DMS153 (cell line): ENCODE results near the gene OBSCN.
"Not testable (repeated sequence)": the region's sequence is repeated elsewhere in the genome, so short reads cannot be mapped to it uniquely, and the experiment has no call there.

Experiments used
- DNase-seq: peaks from one replicate; lab custom pipeline; 2025; lab: John Stamatoyannopoulos, UW

Gene OBSCN

DNA sequence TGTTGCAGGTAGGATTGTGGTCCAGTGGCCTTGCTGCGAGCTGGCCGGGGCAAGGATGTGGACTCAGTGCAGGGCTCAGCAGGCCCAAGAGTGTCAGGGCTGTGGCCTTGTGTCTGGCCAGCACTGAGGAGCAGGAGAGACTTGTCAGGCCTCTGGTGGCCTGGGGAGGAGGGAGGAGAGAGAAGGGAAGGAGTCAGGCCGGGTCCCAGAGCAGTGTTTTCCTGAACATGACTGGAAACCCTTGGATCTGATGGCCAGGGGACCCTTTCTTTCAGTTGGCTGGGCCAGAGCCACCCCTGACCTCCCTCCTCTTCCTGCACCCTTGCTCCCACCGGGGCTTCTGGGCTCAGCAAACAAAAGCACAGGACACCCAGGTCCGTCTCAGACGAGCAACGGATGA, 37.2 kb upstream of the OBSCN start:
- no peak for DNase-seq

GRCh38 chr1:228171221-228171891, 36.5 kb upstream of the OBSCN start:
- no peak for DNase-seq

GRCh38 chr1:228172591-228173527, 35.0 kb upstream of the OBSCN start:
- no peak for DNase-seq

- DNase-seq = not testable (repeated sequence)
These were observed 34.0 kb upstream of the OBSCN start for GRCh38 chr1:228173528-228174481.

DNA sequence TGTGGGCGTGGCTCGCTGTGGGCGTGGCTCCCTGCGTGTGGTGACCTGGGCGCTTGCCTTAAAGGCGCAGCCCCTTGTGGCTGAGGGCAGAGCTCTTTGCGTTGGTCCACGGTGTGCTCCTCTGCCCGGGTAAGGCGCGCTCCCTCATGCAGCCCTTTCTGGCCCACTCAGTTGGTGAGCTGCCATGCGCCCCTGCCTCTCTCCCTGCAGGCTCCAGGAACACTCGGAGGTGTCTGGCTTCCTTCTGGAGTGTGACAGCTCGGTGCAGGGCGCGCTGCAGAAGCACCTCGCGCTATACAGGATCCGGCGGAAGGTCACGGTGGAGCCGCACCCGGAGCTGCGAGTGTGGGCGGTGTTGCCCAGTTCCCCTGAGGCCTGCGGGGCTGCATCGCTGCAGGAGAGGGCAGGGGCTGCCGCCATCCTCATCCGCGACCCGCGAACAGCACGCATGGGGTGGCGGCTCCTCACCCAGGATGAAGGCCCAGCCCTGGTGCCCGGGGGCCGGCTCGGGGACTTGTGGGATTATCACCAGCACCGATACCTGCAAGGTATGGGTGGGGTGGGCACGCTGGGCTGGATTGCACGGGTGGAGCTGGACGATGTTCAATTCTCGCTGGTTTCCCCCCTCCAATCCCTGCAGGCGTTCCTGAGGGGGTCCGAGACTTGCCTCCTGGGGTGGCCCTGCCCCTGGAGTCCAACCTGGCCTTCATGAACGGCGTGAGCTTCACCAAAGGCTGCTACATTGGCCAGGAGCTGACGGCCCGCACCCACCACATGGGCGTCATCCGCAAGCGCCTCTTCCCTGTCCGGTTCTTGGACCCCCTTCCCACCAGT, 33.1 kb upstream of the OBSCN start:
- DNase-seq = no peak

DNA sequence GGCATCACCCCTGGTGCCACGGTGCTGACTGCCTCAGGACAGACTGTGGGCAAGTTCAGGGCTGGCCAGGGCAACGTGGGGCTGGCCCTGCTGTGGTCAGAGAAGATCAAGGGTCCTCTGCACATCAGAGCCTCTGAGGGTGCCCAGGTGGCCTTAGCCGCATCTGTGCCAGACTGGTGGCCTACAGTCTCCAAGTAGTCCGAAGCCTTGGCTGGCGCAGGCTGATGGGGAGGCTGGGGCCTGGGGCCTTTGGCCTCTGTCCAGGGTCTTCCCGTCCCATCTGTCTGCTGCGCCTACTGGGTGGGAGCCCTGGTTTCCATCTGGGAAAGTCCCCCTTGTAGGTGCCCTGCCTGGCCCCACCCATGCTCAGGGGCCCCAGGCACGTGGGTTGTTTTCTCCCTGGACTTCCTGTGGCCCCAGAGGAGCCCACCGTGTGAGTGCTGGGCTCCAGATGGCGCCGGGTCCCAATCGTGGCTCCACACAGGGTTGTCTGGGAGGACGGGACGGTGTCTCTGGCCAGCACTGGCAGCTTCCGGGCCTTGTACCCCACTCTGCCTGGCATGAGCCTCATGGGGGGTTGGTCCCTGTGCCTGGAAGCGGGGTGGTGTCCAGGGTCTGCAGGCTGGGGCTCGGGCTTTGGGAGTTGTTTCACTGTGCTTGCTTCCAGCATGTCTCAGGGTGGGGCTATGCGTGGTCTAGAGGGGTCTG, 32.4 kb upstream of the OBSCN start:
- no peak for DNase-seq

DNA sequence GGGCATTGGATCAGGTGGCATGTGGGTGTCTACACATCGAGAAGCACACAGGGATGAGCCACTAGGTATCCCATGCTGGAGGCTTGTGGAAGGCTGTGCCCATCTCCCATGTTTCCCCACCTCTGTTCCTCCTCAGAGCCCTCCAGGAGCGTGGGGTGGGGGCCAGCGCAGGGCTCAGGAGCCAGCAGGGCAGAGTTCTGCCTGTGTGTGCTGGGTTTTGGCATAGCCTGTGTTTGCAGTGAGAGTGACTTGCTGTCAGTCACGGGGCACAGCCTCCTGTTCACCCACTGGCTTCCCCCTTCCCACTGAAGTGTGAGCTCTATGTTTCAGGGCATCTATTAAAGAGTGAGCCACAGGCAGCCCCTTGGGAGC, 31.8 kb upstream of the OBSCN start:
- DNase-seq = no peak

DNA sequence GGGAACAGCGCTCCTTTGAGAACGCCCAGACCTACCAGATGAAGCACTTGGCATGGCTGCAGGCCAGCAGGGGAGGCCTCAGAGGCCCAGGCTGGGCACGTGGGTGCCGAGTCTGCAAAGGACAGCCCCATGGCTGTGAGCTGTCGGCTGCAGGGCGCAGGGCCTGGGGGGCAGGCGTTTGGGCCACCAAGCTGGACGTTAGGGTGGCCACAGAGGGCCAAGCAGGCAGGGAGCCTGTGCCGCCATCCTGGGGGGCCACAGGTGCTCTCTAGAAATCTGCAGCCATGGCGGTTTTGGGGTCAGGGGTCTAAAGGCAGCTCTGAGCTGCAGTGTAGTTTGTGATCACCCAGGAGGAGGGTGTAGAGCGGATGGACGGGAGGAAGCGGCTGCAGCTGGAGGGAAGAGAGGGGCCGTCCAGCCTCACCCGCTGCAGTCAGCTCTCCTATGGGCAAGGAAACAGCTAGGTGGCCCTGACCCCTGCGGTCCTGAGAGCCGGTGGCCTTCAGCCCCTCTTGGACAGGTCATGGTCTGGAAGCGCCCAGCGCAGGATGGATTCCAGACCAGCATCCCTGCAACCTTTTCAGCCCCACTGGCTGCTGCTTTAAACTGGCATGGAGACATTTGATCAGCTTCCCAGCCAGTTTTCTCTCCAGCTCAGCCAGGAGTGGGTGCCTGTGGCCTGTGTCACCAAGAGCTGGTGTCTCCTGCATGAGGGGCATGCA, 31.2 kb upstream of the OBSCN start:
- no peak for DNase-seq

- no peak for DNase-seq
These were observed 30.7 kb upstream of the OBSCN start for GRCh38 chr1:228177183-228177475.

GRCh38 chr1:228177721-228178710, 29.8 kb upstream of the OBSCN start:
- no peak for DNase-seq

DNA sequence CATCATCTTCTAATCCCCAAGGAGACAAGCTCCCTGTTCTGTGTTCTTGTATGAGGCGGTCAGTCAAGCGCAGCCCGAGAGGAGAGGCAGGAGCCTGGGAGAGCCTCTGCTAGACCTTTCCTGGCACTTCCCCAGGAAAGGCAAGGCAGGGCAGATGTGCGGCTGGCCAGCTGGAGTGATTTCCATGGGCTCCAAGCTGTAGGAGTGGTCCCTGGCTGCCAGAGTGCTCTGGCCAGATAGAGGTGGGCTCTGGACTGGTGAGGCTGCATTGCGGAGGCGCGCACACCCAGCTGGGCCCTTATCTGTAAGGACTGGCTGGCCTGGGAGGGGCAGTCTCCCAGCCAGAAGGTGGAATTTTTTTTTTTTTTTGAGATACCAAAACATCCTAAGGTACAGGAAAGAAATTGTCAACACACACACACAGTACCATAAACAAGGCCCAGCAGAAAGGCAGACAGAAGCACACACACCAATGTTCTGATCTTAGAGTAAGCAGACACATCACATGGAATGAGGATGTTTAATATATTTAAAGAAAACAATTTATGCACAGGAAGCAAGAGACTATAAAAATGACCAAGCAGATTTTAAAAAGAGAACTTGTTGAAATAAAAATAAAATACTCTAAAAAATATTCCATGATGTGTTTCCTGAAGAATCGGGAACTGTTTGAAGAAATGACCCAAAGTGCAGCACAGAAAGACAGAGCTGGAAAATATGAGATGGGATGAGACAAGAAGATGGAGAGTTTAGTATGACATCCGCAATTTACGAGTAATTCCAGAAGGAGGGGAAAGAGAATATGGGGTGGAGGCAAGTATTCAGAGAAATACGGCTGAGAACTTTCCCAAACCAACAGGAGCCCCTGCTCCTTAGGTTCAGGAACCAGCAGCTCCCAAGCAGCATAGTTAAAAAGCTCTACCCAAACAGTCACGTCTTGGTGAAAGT, 28.8 kb upstream of the OBSCN start:
- DNase-seq = no peak

- DNase-seq = no peak
These were observed 27.4 kb upstream of the OBSCN start for GRCh38 chr1:228180271-228180958.

DNA sequence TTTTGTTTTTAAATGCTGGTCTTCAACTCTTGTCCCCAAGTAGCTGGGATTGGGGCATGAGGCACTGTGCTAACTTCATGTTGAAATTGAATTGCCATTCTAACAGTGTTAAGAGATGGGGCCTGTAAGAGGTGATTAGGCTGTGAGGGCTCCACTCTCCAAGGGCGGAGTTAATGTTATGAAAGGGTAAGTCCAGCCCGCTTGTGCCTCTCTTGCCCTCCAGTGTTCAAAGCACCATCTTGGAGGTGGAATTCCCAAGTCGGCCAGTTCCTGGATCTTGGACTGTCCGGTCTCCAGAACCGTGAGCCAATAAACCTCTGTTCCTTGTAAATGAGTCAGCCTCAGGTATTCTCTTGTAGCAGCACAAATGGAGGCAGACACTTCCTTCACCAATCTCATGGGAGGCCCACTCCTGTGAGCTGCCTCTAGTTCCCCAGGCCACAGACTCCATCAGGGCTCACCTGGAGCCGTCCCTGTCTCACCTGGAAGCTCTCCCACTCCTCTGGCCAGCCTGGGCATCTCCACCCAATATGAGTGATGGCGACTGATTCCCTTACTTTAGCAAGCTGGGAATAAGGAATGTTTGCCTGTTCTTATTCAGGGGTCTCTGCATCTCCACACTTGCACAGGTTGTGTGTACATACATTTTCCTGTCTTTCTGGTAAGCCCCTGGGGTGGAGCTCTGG, 26.7 kb upstream of the OBSCN start:
- no peak for DNase-seq

DNA sequence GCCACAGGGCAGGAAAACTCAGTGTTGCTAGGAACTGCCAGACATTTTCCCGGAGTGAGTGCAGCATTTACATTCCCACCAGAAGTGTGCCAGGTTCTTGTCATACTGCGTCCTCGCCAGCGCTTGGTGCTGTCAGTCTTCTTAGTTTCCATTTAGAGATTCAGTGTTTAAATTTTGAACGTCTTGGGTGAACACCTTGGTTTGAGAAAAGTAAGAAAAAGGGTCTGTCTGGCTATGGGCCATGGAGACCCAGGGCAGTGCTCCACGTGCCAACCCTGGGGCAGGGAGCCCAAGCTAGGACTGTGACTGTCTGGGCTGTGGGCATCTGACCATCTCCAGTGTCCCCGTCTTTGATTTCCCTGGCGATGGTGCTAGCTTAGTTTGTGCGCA, 26.2 kb upstream of the OBSCN start:
- no peak for DNase-seq

- DNase-seq = no peak
These were observed 25.4 kb upstream of the OBSCN start for GRCh38 chr1:228182296-228183030.

DNA sequence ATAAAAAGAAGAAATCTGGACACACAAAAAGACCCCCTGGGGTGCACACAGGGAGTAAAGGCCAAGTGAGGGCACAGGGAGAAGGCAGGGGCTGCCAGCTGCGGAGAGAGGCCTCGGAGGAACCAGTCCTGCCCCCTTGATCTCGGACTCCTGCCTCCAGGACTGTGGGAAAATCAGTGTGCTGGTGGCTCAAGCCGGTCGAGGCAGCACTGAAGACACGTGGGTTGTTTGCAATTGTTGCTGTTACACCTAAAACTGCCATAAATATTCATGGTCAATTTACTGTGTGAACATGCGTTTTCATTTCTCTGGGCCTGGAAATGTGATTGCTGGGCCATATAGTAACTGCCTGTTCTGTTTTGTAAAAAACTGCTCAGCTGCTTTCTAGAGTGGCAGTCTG, 23.7 kb upstream of the OBSCN start:
- no peak for DNase-seq
